Astrocyte of the cerebellum (primary cell): Measurements from ENCODE around the gene CCDC127.
"Not testable (repeated sequence)": the region's sequence is repeated elsewhere in the genome, so short reads cannot be mapped to it uniquely, and the experiment has no call there.

Source experiments
- DNase-seq: peaks from one replicate; pipeline ENCODE4 v3.0.0-alpha.2; 2011; ENCODE audit warnings: low read depth
- H3K4me3 ChIP-seq: 2 replicates; pipeline ENCODE4 v1.5.1; 2011; ENCODE audit warnings: mild to moderate bottlenecking, low read depth, low read length, moderate library complexity
- in situ Hi-C: cut with HindIII; loops from 2 replicates; pipeline ENCODE4 v1.10.0; 2017; ENCODE audit warnings: low sequenced_read_pairs
- TF ChIP-seq, protein P1 (sequence below): IDR thresholded peaks from 2 replicates; pipeline ENCODE4 v1.5.1; 2012; ENCODE audit warnings: low read length, low read depth, moderate library complexity, mild to moderate bottlenecking; ENCODE audit errors: missing control alignments

The CCDC127 gene

DNA sequence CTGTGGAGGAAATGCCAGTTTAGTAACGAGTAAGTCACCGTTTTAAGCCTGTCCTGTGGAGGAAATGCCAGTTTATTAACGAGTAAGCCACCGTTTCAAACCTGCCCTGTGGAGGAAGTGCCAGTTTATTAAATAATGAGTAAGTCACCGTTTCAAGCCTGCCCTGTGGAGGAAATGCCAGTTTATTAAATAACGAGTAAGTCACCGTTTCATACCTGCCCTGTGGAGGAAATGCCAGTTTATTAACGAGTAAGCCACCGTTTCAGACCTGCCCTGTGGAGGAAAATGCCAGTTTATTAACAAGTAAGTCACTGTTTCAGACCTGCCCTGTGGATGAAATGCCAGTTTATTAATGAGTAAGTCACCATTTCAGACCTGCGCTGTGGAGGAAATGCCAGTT, 34.6 kb upstream of the CCDC127 start:
- in situ Hi-C loops, result no loop called here
- H3K4me3 ChIP-seq, result no peak overlapping the region
- TF ChIP-seq, protein P1, sequence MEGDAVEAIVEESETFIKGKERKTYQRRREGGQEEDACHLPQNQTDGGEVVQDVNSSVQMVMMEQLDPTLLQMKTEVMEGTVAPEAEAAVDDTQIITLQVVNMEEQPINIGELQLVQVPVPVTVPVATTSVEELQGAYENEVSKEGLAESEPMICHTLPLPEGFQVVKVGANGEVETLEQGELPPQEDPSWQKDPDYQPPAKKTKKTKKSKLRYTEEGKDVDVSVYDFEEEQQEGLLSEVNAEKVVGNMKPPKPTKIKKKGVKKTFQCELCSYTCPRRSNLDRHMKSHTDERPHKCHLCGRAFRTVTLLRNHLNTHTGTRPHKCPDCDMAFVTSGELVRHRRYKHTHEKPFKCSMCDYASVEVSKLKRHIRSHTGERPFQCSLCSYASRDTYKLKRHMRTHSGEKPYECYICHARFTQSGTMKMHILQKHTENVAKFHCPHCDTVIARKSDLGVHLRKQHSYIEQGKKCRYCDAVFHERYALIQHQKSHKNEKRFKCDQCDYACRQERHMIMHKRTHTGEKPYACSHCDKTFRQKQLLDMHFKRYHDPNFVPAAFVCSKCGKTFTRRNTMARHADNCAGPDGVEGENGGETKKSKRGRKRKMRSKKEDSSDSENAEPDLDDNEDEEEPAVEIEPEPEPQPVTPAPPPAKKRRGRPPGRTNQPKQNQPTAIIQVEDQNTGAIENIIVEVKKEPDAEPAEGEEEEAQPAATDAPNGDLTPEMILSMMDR, result no peak
- no peak for DNase-seq

DNA sequence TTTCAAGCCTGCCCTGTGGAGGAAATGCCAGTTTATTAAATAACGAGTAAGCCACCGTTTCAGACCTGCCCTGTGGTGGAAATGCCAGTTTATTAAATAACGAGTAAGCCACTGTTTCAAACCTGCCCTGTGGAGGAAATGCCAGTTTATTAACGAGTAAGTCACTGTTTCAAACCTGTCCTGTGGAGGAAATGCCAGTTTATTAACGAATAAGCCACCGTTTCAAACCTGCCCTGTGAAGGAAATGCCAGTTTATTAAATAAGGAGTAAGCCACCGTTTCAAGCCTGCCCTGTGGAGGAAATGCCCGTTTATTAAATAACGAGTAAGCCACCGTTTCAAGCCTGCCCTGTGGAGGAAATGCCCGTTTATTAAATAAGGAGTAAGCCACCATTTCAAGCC, 34.0 kb upstream of the CCDC127 start:
- H3K4me3 ChIP-seq, DNase-seq, in situ Hi-C loops: not testable (repeated sequence)

- DNase-seq, H3K4me3 ChIP-seq, in situ Hi-C loops: not testable (repeated sequence)
These were observed 33.6 kb upstream of the CCDC127 start for GRCh38 chr5:251538-251937.

GRCh38 chr5:251016-251415, 33.1 kb upstream of the CCDC127 start:
- in situ Hi-C loops, DNase-seq: not testable (repeated sequence)

DNA sequence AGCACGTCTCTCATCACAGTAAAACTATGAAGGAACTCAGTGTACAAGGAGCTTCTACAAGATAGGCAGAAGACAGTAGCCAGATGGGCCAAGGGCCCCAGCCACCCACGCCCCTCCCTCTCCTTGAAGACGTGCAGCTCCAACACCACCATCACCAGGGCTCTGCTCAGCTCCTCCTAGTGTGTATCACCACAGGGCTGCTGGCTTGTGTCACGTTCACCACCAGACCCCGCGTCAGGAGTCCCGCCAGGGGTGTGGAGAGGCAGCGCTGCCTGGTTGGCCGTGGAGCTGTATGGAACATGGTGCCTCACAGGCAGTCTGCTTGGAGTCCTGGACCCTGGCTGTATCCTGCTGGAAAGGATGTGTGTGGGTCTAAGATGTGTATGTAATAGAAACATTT, 32.4 kb upstream of the CCDC127 start:
- DNase-seq, in situ Hi-C loops, H3K4me3 ChIP-seq: not testable (repeated sequence)

More at GRCh38 chr5:251016-251415, 33.1 kb upstream of the CCDC127 start:
- H3K4me3 ChIP-seq, result not testable (repeated sequence)

GRCh38 chr5:245717-246116, 27.8 kb upstream of the CCDC127 start:
- H3K4me3 ChIP-seq, in situ Hi-C loops, DNase-seq: not testable (repeated sequence)

DNA sequence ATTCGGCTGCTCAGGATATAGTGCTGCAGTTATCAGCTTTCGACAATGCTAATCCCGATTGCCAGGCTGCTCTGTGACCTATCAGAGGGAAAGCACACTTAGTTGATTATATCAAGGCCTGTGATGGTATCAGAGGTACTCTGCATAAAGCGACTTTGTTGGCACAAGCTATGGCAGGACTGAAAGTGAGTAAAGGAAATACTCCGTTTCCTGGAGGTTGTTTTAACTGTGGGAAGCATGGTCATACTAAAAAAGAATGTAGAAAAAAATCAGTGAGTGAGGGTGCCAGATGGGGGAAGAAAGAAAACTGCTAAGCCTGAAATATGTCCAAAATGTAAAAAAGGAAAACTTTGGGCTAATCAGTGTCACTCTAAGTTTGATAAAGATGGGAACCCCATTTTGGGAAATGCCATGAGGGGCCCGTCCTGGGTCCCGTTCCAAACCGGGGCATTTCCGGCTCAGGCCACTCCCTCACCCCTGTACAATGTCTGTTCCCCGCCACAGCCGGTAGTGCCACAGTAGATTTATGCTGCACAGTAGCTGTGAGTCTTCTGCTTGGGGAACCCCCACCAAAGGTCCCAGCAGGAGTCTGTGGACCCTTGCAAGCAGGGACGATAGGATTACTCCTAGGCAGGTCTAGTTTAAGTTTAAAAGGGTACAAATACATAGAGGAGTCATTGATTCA, 25.9 kb upstream of the CCDC127 start:
- in situ Hi-C loops, DNase-seq: not testable (repeated sequence)

DNA sequence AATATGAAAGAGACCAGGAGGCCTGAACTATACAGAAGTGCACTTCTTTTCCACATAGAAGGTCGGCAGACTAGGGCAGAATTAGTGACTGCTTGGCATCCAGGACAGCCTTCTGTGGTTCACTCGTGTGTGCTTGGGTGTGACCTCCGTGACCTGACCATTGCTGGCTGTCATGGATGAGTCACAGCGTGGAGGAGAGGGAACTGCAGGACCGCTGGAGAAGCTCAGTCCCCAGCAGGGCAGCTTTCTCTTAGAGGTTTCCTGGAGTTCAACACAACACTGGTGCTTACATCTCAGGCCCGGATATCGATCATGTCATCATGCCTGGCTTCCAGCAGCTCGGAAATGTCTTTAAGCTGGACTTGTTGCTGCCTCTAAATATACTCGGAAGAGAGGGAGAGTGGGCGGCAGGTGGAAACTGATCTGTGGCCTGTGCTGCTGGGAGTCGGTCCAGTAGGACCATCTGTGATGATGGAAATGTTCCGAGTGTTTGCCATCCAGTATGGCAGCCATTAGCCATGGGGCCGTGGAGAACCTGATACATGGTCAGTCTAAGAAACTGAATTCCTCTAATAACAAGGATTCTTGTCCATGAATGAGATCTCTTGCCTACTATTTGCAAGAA, 23.2 kb upstream of the CCDC127 start:
- in situ Hi-C loops, DNase-seq, H3K4me3 ChIP-seq: not testable (repeated sequence)

More for the DNA sequence above, 25.9 kb upstream of the CCDC127 start:
- not testable (repeated sequence) for H3K4me3 ChIP-seq

GRCh38 chr5:240550-240949, 22.6 kb upstream of the CCDC127 start:
- H3K4me3 ChIP-seq, in situ Hi-C loops, DNase-seq: not testable (repeated sequence)

GRCh38 chr5:237931-238330, 20.0 kb upstream of the CCDC127 start:
- DNase-seq, H3K4me3 ChIP-seq, in situ Hi-C loops: not testable (repeated sequence)

DNA sequence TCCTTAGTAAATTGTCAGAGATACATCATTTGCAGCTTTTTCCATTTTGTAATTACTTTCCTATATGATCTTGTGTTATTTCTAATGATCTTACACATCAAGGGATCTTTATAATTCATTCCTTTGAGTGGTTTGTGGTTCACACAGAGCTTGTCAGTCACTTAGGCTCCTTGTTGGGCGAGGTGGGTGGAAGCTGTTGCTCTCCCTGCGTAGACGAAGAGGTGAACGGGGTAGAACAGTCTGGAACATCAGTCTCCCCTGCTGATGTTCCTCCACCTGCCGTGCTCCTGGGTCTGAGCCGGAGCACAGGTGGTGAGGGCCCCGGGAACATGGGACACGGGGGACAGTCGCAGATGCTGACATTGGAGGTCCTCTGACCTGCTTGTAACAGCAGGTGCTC, 17.6 kb upstream of the CCDC127 start:
- H3K4me3 ChIP-seq, DNase-seq, in situ Hi-C loops: not testable (repeated sequence)

GRCh38 chr5:234450-234849, 16.5 kb upstream of the CCDC127 start:
- DNase-seq, result no peak
- no peak overlapping the region for H3K4me3 ChIP-seq
- in situ Hi-C loops, result no loop called here
- TF ChIP-seq, protein P1, result no peak

DNA sequence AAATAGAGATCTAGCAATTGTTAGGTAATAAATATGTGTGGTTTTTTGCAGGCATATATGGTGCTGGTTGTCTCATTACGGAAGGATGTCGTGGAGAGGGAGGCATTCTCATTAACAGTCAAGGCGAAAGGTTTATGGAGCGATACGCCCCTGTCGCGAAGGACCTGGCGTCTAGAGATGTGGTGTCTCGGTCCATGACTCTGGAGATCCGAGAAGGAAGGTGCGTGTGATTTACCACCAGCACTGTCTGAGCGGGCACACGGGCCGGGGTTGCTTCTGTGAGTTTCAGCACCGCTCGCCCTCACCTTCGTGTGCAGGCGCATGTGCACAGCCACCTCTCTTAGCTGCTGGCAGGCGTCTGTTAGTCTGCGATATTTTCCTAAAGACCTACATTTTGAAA, 15.5 kb upstream of the CCDC127 start:
- in situ Hi-C loops, DNase-seq, H3K4me3 ChIP-seq: not testable (repeated sequence)
